Measurements from ENCODE around the gene E2F1.

E2F1 gene

GRCh38 chr20:33671573-33672288 lies 14.5 kb downstream of the E2F1 start:
- no peak for DNase-seq (ENCODE audit: low read depth)

GRCh38 chr20:33670715-33671499 lies 15.3 kb downstream of the E2F1 start:
- DNase-seq (ENCODE audit: low read depth), result no peak

- DNase-seq (ENCODE audit: low read depth), result no peak
Observed at GRCh38 chr20:33669873-33670640, 16.1 kb downstream of the E2F1 start.

- no peak for DNase-seq (ENCODE audit: low read depth)
Observed at GRCh38 chr20:33669224-33669623, 17.0 kb downstream of the E2F1 start.

- no peak for DNase-seq (ENCODE audit: low read depth)
Observed at GRCh38 chr20:33668466-33669155, 17.6 kb downstream of the E2F1 start.

GRCh38 chr20:33667676-33668465 lies 18.3 kb downstream of the E2F1 start:
- no peak for DNase-seq (ENCODE audit: low read depth)

- DNase-seq (ENCODE audit: low read depth), result no peak
Observed at GRCh38 chr20:33667245-33667675, 18.9 kb downstream of the E2F1 start.

GRCh38 chr20:33666293-33667244 lies 19.6 kb downstream of the E2F1 start, which contains the start of gene ACTL10:
ACTL10 (plus strand) TSS chr20:33666943; CDS start chr20:33667498, 555 bp downstream.
- DNase-seq (ENCODE audit: low read depth), result peak; percentile 90

GRCh38 chr20:33664762-33665144 lies 21.4 kb downstream of the E2F1 start:
- no peak for DNase-seq (ENCODE audit: low read depth)

- DNase-seq (ENCODE audit: low read depth), result no peak
Observed at GRCh38 chr20:33664085-33664761, 22.0 kb downstream of the E2F1 start.

- DNase-seq (ENCODE audit: low read depth), result no peak
Observed at GRCh38 chr20:33663161-33664084, 22.8 kb downstream of the E2F1 start.

GRCh38 chr20:33662172-33662571 lies 24.0 kb downstream of the E2F1 start, which contains the start of gene C20orf144:
C20orf144 (plus strand) TSS chr20:33662327; CDS start chr20:33662346, 19 bp downstream.
- DNase-seq (ENCODE audit: low read depth), result no peak

- DNase-seq (ENCODE audit: low read depth), result no peak
Observed at GRCh38 chr20:33660685-33661058, 25.5 kb downstream of the E2F1 start.

GRCh38 chr20:33660035-33660684 lies 26.0 kb downstream of the E2F1 start:
- DNase-seq (ENCODE audit: low read depth), result no peak

- no peak for DNase-seq (ENCODE audit: low read depth)
Observed at GRCh38 chr20:33659341-33660034, 26.7 kb downstream of the E2F1 start.

GRCh38 chr20:33658929-33659328 lies 27.3 kb downstream of the E2F1 start:
- DNase-seq (ENCODE audit: low read depth), result no peak

GRCh38 chr20:33658510-33658909 lies 27.7 kb downstream of the E2F1 start:
- DNase-seq (ENCODE audit: low read depth), result no peak
